ENCODE data around the gene RBFOX2.
"Not testable (repeated sequence)": the region's sequence is repeated elsewhere in the genome, so short reads cannot be mapped to it uniquely, and the experiment has no call there.

The RBFOX2 gene

DNA sequence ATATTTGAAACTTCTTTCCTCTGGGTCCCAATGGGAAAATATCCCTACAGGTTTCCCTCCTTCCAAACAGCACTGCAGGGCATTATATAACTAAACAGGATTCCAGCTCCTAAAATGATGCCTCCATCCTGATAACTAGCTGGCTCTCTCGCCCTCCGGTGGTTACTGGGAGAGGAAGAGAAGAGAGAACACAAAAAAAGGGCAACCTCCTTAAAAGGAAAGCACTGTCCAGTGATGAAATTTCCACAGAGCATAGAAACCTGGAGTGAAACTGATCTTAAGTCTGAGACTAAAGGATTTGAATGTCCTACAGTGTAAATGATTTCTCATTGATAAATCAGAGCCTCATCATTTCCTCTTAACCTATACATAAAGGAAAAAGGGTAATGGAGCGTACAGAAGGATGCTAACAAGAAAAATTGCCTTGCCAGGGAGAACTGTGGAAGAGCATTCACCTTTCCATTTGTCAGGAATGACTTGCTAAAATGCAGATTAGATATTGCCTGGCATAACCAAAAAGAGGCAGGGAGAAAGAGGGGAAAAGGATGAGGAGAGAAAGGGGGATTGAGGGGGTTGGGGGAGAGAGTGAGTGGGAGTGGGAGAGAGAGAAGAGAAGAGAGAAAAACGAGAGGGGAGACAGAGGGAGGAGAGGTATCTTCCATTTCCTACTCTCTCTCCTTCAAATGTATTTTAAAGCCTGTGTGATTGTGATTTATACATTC, 189.6 kb downstream of the RBFOX2 start:
- in situ Hi-C loops (cut with HindIII; ENCODE audit: low sequenced_read_pairs) = no loop called here

DNA sequence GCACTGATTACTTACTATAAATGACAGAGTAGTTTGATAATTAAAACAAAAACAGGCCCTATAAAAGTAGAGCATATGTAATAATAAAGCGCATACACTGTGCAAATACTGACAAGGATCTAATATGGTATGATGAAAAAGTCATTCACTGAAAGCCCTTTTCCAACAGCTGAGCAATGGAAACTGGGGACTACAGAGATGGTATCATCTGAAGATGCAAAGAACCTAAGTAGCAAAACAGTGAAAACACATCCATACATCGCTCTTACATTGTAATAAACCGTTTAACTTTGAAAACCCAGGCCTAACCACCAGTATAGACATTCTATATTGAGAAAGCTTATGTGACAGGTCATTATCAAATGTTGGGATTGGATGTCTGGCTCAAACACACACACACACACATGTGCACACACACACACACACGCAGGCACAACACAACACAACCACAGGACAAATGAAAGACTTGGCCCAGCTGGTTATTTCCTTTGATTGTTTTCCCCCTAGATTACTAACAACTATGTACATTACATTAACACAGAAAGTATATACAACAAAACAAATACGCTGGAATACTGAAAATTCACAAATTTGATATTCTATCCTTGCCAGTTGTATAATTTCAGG, 191.4 kb downstream of the RBFOX2 start:
- in situ Hi-C loops (cut with HindIII; ENCODE audit: low sequenced_read_pairs) = no loop called here

DNA sequence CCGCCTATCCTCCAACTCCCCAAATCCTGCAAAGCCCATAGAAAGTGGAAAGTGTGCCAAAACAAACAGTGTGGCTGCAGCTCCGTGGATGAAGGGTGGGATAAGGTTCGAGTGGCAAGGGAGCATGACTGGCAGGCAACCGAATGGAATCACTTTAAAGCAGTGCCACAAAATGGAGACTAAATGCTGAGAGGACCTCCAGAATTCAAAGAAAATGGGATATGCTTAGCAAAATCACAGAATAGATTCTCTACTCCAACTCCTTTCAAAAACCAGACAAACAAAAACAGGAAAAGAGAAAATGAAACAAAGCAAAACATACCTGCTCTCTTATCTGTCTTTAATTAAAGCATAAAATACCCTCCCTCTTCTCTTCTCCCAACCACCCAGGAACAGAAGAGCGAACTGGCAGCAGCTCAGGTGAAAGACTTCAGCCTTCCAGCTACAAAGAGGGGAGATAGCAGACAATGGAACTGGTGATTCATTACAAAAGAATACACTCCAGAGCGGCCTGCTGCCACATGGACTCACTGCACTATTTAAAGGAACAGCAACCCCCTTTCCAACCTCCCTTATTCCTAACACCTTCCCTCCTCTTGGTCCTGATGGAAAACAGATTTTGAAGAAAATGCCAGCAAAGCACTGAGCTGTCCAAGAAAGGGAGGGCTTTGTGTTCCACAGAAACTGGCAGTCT, 192.5 kb downstream of the RBFOX2 start:
- in situ Hi-C loops (cut with HindIII; ENCODE audit: low sequenced_read_pairs) = no loop called here

DNA sequence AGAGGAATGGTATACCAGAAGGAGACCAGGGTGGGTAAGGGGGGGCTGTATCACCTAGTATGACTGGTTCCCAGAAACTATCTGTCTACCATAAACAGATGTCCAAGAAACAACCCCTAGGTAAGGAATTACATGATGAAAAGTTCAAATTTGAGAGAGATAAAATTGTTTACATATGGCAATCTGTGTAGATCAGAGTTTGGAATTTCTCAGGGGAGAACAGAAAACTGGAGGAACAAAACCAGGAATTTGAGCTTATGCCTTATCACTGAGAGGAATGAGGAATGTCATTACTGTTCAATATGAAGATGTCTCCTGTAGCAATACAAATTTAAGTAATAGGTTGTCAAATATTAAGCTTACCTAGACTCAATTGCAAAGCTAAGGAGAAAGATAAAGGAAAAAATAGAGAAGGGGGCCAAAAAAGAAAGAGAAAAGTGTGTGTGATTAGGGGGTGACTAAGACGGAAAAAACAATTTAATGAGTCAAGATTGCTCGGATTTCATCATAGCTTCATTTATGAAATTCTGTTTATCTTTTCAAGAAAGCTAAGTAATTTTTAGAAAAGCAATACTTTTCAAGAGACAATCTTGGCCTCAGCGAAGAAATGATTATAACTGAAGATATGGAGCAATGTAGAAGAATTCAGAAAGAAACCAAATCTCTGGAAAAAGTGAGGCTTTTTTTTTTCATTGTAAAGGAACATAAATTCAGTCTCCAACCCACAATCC, 193.2 kb downstream of the RBFOX2 start:
- in situ Hi-C loops (cut with HindIII; ENCODE audit: low sequenced_read_pairs) = no loop called here

DNA sequence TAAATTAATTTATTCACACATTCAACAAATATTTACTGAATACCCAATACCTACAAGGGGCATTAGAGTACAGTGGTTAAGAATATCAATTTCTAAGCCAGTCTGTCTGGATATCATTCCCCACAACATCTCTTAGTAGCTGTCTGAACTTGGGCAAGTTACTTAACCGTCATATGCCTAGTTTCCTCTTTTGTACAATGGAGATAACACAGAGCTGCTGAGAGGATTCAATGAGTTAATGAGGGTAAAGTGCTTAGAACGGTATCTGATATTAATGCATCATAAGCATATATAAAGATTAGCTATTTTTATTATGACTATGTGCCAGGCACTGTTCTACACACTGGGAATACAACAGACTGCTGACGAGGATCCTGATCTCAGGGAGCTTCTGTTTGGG, 194.6 kb downstream of the RBFOX2 start:
- in situ Hi-C loops (cut with HindIII; ENCODE audit: low sequenced_read_pairs) = no loop called here

DNA sequence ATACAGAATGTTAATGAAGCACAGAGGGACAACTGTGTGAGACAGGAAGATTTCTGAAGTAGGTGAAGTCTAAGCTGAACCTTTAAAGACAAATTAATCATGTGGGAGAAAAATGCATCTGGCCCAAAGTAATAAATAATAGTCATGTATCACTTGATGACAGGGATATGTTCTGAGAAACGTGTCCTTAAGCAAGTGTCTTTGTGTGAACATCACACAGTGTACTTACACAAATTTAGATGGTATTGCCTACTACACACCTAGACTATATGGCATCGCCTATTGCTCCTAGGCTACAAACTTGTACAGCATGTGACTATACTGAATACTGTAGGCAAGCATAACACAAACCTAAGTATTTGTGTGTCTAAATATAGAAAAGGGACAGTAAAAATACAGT, 198.3 kb downstream of the RBFOX2 start:
- in situ Hi-C loops (cut with HindIII; ENCODE audit: low sequenced_read_pairs) = no loop called here

DNA sequence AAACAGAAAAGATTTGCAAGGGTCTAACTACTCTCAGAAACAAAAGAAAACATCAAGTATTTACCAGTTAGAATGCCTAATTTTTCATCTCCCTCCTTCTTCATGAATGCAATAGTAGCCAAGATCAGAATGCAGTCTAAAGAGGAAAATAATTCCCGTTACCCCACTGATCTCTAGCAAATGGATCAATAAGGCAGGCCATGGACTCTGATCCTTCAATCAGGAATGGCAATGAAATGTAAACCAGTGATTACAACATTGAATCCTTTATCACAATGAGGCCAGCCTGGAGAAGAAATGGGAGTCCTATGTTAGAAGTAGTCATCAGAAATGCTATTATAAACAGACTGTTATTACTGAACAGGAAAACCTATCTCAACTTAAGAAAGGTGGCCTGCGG, 204.4 kb downstream of the RBFOX2 start:
- in situ Hi-C loops (cut with HindIII; ENCODE audit: low sequenced_read_pairs) = no loop called here

DNA sequence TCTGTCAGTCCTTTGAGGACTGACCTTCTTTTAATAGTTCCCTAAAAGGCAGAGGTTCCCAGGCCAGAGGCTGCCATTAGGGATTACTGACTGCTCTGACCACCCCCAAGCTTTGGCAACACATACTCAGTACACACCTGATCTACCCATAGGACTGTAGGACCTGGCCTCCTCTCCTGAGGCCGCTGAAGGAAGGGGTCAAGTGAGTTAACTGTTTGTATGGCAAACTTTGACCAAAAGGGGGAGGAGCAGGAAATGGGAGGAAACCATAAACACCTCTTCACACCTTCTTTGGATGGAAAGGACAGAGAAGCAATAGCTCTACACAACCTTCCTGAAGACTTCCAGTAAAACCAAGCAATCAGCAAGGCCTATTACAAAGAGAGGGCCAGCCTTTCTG, 207.0 kb downstream of the RBFOX2 start:
- in situ Hi-C loops (cut with HindIII; ENCODE audit: low sequenced_read_pairs) = no loop called here

DNA sequence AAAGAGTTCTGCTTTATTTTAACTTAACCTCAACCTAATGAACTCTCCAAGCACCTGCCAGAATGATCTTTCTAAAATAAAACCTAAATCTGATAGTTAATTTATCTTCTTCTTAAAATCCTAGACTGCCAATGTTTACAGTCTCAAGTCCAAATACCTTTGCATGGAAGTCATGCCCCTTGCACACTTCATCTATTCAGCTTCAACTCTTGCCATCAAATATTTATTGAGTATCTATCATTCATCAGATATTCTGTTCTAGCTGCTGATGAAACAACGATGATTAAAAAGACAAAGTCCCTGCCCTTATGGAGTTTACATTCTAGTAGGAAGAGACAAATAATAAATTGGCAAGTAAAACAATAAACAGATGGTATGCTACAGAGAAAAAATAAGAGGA, 209.2 kb downstream of the RBFOX2 start:
- in situ Hi-C loops (cut with HindIII; ENCODE audit: low sequenced_read_pairs) = no loop called here

DNA sequence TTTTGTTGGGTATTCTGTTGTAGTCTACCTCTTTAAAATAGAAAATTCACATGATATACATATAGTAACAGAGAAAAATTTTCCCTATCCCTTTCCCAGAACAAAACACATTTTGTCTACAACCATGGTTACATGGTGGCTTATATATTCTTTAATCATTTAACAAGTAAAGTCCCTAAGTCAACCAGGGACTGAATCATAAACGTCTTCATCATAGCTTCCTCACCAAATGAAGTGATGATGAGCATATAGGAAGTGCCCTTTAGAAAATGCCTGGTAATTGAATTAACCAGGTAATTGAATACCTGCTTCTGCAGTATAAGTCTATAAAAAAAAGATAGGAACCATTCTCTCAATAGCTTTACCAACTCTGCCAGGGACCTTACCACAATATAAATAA, 209.7 kb downstream of the RBFOX2 start:
- in situ Hi-C loops (cut with HindIII; ENCODE audit: low sequenced_read_pairs) = no loop called here

DNA sequence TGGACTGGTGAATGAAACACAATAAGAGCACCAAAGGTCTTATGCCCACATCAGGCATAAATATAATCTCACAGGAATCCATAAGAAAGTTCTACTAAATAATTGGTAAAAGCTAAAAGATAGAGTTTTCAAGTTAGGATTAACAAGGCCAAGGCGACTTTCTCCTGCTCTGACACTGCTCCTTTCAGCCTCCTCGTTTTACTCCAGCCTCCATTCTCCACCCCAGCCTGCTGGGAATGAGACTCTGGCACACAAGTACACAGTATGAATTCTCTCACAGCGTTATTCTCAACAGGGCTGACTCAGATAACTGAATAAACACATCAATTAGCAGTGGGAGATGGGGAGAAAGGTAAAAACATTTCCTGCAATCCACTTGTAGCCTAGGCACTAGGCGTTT, 216.0 kb downstream of the RBFOX2 start:
- in situ Hi-C loops (cut with HindIII; ENCODE audit: low sequenced_read_pairs) = no loop called here

DNA sequence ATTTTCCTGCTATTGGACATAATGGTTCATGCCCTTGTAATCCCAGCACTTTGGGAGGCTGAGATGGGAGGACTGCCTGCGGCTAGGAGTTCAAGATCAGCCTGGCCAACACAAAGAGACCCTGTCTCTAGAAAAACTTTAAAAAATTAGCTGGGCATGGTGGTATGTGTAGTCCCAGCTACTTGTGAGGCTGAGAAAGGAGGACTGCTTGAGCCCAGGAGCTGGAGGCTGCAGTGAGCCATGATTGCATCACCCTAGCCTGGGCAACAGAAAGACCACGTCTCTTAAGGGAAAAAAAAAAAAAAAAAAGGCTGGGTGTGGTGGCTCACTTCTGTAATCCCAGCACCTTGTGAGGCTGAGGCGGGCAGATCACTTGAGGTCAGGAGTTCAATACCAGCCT, 217.0 kb downstream of the RBFOX2 start:
- in situ Hi-C loops (cut with HindIII; ENCODE audit: low sequenced_read_pairs) = no loop called here

DNA sequence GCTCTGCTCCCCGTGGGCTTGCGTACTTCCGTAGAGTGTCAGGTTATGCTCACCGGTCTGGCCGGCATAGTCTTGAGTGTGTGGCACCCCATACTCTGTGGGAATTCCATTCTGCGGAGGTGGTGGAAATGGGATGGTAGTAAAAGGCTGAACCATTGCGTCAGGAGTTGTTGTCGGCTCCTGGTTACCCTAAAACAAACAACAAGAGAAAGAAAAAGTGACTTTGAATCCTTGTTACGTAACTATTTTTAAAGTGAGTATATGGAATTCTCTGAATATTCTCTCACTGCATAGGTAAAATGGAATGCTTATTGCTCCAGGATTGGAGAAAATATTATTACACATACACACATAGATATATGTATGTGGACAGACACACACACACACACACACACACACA, 218.8 kb downstream of the RBFOX2 start:
- in situ Hi-C loops (cut with HindIII; ENCODE audit: low sequenced_read_pairs) = no loop called here

DNA sequence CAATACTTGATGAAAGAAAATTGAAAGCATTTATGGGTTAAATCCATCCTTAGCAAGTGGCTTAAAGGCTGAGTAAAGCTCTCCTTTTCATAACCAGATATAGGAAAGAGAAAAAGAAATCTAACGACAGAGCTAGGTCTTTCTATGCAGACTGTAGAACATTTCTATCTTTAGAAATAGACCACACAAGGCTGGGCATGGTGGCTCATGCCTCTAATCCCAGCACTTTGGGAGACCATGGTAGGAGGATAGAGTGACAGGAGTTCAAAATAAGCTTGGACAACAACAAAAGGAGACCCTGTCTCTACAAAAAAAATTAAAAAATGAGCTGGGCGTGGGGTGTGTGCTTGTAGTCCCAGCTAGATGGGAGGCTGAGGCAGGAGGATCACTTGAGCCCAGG, 220.2 kb downstream of the RBFOX2 start:
- in situ Hi-C loops (cut with HindIII; ENCODE audit: low sequenced_read_pairs) = no loop called here

DNA sequence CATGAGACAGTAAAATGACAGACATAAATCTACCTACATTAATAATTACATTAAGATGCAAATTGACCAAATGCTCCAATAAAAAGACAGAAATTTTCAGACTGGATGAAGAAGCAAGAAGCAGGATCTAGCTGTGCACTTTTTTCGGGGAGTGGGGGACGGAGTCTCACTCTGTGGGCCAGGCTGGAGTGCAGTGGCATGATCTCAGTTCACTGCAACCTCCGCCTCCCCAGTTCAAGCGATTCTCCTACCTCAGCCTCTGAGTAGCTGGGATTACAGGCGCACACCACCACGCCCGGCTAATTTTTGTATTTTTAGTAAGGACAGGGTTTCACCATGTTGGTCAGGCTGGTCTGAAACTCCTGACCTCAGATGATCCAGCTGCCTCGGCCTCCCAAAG, 222.0 kb downstream of the RBFOX2 start:
- in situ Hi-C loops (cut with HindIII; ENCODE audit: low sequenced_read_pairs) = not testable (repeated sequence)

DNA sequence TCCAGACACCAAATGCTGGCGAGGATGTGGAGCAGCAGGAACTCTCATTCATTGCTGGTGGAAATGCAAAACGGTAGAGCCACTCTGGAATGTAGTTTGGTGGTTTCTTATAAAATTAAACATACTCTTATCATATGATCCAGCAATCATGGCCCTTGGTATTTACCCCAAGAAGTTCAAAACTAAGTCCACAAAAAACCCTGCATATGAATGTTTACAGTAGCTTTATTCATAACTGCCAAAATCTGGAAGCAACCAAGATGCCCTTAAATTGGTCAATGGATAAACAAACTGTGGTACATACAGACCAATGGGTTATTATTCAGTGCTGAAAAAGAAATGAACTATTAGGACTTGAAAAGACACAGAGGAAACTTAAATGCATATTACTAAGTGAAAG, 223.2 kb downstream of the RBFOX2 start:
- in situ Hi-C loops (cut with HindIII; ENCODE audit: low sequenced_read_pairs) = no loop called here

DNA sequence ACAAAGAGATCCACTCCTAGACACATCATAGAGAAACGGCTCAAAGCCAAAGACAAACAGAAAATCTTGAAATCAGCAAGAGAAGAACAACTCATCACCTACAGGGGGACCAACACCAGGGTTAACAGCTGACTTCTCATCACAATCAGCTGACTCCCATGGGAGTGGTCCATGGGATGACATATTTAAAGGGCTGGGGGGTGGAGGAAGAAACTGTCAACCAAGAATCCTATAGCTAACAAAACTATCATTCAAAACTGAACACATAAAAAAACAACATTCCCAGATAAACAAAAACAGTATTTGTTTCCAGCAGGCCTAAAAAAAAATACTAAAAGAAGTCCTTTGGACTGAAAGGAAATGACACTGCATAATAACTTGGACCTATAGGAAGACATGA, 224.2 kb downstream of the RBFOX2 start:
- in situ Hi-C loops (cut with HindIII; ENCODE audit: low sequenced_read_pairs) = no loop called here

DNA sequence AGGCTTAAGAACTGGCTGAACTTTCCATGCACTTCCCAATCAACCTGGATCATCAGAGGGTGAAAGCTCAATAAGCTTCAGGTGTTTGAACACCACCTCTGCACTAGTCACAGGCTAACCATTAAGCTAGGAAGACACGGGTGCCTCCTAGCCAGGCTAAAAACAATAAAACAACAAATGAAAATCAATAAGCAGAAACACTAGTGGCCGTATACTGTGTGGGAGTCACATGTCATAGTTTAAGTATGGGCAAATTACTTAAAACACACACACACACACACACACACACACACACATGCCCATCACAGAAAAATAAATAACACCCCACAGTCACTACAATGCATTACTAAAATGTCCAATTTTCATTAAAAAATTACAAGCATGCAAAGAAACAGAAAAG, 225.7 kb downstream of the RBFOX2 start:
- in situ Hi-C loops (cut with HindIII; ENCODE audit: low sequenced_read_pairs) = no loop called here

DNA sequence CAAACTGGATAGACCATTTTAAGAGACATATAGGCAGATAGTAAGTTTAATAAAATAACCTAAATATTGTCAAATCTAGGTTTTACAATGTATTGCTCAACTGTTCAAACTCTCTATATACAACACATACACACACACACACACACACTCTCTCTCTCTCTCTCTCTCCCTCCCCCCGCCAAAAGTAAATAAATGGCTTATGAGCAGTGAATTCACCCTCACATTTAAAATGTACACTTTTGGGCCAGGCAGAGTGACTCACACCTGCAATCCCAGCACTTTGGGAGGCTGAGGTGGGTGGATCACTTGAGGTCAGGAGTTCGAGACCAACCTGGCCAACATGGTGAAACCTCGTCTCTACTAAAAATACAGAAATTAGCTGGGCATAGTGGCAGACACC, 227.3 kb downstream of the RBFOX2 start:
- in situ Hi-C loops (cut with HindIII; ENCODE audit: low sequenced_read_pairs) = not testable (repeated sequence)

DNA sequence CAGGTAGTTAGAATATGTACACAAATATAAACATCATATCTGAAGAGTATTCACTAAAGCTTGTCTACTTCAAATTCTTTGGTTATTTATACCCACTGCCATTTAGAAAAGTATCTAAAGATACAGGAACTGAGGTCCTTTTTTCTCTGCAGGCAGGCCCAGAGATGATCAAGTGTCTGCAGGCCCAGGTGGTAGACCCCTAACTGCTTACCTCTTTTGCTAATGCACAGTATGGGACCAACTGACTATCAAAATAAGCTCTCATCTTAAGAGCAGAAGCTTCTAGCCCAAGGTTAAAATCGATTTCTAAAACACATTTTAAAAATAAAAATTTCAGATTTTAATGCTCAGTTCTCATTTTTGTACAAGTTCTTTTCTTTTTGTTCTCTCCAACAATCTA, 229.5 kb downstream of the RBFOX2 start:
- in situ Hi-C loops (cut with HindIII; ENCODE audit: low sequenced_read_pairs) = no loop called here

DNA sequence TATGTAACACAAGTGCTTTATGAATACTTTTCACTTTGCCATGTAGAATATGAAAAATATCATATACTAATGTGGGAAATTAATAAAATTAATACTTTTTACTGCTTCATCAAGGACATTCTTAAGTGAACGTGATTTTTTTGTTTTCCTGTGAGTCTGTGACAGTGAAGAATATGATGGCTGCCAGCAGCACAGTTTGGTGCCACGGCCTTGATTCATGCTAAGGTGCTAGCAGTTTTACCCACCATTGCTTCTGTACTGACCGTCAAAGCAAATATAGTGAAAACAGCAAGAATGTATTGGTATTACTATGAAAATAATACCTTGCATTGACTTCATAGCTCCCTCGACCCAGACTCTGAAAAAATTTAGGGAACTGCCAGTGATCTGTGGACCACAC, 231.2 kb downstream of the RBFOX2 start:
- in situ Hi-C loops (cut with HindIII; ENCODE audit: low sequenced_read_pairs) = no loop called here

DNA sequence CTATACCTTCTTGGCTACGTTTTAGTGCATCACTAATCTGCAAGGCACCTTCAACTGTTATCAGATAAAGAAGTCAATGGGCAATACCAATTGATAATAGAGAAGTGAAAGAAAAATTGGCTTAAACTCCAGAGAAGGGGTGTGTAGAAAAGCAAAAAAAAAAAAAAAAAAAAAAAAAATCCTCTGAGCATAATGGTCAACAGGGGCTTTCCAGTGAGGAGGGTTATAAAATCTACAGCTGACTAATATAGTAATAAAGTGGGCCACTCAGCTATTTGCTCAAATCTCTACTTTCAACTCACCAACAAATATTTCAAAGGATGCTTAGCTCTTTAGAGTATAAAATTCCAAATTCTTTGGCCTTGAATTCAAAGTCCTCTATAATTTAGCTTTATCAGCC, 233.1 kb downstream of the RBFOX2 start:
- in situ Hi-C loops (cut with HindIII; ENCODE audit: low sequenced_read_pairs) = no loop called here

Measured in DLD1 (cell line).